Skin epidermis (tissue), 12 donors: Measurements from ENCODE around the gene CSNK1A1L.

Experiments used
- H3K27ac ChIP-seq, 21 experiments: fragments of 200-600 bp; sonication (generic) in 11 of 21; one replicate each; pipeline ENCODE4 v1.5.0; 2020; ENCODE audit warnings: mild to moderate bottlenecking in 3 of 21, inconsistent platforms in 2 of 21, moderate library complexity in 2 of 21
- H3K4me3 ChIP-seq, 7 experiments: fragments of 200-600 bp; sonication (generic) in 2 of 7; one replicate each; pipeline ENCODE4 v1.5.0; 2020; ENCODE audit warnings: inconsistent platforms in 2 of 7, mild to moderate bottlenecking in 2 of 7, moderate library complexity in 1 of 7

CSNK1A1L gene

GRCh38 chr13:37105251-37105714, at the start of gene CSNK1A1L:
Gene CSNK1A1L, minus strand, starts transcription at chr13:37105664. Its CDS starts 408 bp downstream, at chr13:37105256.
- Histone ChIP-seq H3K27ac (no peak within 1 kb of the TSS), H3K4me3 (no peak within 1 kb of the TSS)

GRCh38 chr13:37149380-37149779, 43.9 kb upstream of the CSNK1A1L start:
- H3K27ac ChIP-seq = peak overlapping the region in 2 of 21 experiments; percentile 40 to 49
- no peak overlapping the region for H3K4me3 ChIP-seq

- no peak overlapping the region for H3K4me3 ChIP-seq
- peak overlapping the region in 1 of 21 experiments; percentile 40 for H3K27ac ChIP-seq
Measured at GRCh38 chr13:37148501-37148900, 43.0 kb upstream of the CSNK1A1L start.

- Histone ChIP-seq H3K27ac (peak overlapping the region in 9 of 21 experiments; percentile 8 to 78 (median 38)), H3K4me3 (no peak overlapping the region)
Measured at GRCh38 chr13:37144661-37145060, 39.2 kb upstream of the CSNK1A1L start.

GRCh38 chr13:37143911-37144310, 38.4 kb upstream of the CSNK1A1L start:
- Histone ChIP-seq H3K27ac (peak overlapping the region in 9 of 21 experiments; percentile 8 to 78 (median 41)), H3K4me3 (no peak overlapping the region)

GRCh38 chr13:37142877-37143276, 37.4 kb upstream of the CSNK1A1L start:
- H3K4me3 ChIP-seq = no peak overlapping the region
- no peak overlapping the region for H3K27ac ChIP-seq

- no peak overlapping the region for H3K4me3 ChIP-seq
Measured at GRCh38 chr13:37141011-37141410, 35.5 kb upstream of the CSNK1A1L start.

GRCh38 chr13:37139356-37139755, 33.9 kb upstream of the CSNK1A1L start:
- H3K4me3 ChIP-seq = no peak overlapping the region

More at GRCh38 chr13:37141011-37141410, 35.5 kb upstream of the CSNK1A1L start:
- H3K27ac ChIP-seq = no peak overlapping the region

GRCh38 chr13:37138926-37139325, 33.5 kb upstream of the CSNK1A1L start:
- Histone ChIP-seq H3K4me3 (no peak overlapping the region), H3K27ac (peak overlapping the region in 4 of 21 experiments; percentile 8 to 87 (median 34))

More at GRCh38 chr13:37139356-37139755, 33.9 kb upstream of the CSNK1A1L start:
- H3K27ac ChIP-seq = peak overlapping the region in 6 of 21 experiments; percentile 8 to 87 (median 32)

GRCh38 chr13:37138169-37138568, 32.7 kb upstream of the CSNK1A1L start:
- H3K4me3 ChIP-seq = no peak overlapping the region
- H3K27ac ChIP-seq = peak overlapping the region in 2 of 21 experiments; percentile 2 to 87

- Histone ChIP-seq H3K4me3 (no peak overlapping the region), H3K27ac (peak overlapping the region in 6 of 21 experiments; percentile 25 to 87 (median 54))
Measured at GRCh38 chr13:37136633-37137032, 31.2 kb upstream of the CSNK1A1L start.

GRCh38 chr13:37136187-37136586, 30.7 kb upstream of the CSNK1A1L start:
- Histone ChIP-seq H3K4me3 (no peak overlapping the region), H3K27ac (peak overlapping the region in 5 of 21 experiments; percentile 25 to 87 (median 46))

GRCh38 chr13:37134411-37135041, 29.1 kb upstream of the CSNK1A1L start:
- Histone ChIP-seq H3K4me3 (no peak overlapping the region), H3K27ac (peak overlapping the region in 7 of 21 experiments; percentile 3 to 87 (median 30))

GRCh38 chr13:37132211-37132610, 26.7 kb upstream of the CSNK1A1L start:
- no peak overlapping the region for H3K27ac ChIP-seq
- no peak overlapping the region for H3K4me3 ChIP-seq

GRCh38 chr13:37131092-37131491, 25.6 kb upstream of the CSNK1A1L start:
- no peak overlapping the region for H3K27ac ChIP-seq
- no peak overlapping the region for H3K4me3 ChIP-seq

GRCh38 chr13:37129866-37130265, 24.4 kb upstream of the CSNK1A1L start:
- Histone ChIP-seq H3K27ac (peak overlapping the region in 2 of 21 experiments; percentile 80 to 82), H3K4me3 (no peak overlapping the region)

- no peak overlapping the region for H3K4me3 ChIP-seq
- peak overlapping the region in 12 of 21 experiments; percentile 0 to 82 (median 48) for H3K27ac ChIP-seq
Measured at GRCh38 chr13:37127691-37128241, 22.3 kb upstream of the CSNK1A1L start.

GRCh38 chr13:37123337-37123736, 17.9 kb upstream of the CSNK1A1L start:
- Histone ChIP-seq H3K27ac (no peak overlapping the region), H3K4me3 (no peak overlapping the region)

GRCh38 chr13:37118016-37118415, 12.6 kb upstream of the CSNK1A1L start:
- H3K4me3 ChIP-seq = no peak overlapping the region
- peak overlapping the region in 2 of 21 experiments; percentile 29 to 35 for H3K27ac ChIP-seq

- no peak overlapping the region for H3K4me3 ChIP-seq
- H3K27ac ChIP-seq = no peak overlapping the region
Measured at GRCh38 chr13:37114250-37114649, 8.8 kb upstream of the CSNK1A1L start.

- H3K4me3 ChIP-seq = no peak overlapping the region
- no peak overlapping the region for H3K27ac ChIP-seq
Measured at GRCh38 chr13:37113534-37113933, 8.1 kb upstream of the CSNK1A1L start.
